HG03045 (cell line): ENCODE measurements around the gene CYLC2.

Source experiments
- ATAC-seq: cut with Tn5 transposase; IDR thresholded peaks from one replicate; pipeline ENCODE4 v1.9.1; 2021; ENCODE audit warnings: mild to moderate bottlenecking, moderate library complexity; ENCODE audit not compliant: unreplicated experiment

Gene CYLC2, protein sequence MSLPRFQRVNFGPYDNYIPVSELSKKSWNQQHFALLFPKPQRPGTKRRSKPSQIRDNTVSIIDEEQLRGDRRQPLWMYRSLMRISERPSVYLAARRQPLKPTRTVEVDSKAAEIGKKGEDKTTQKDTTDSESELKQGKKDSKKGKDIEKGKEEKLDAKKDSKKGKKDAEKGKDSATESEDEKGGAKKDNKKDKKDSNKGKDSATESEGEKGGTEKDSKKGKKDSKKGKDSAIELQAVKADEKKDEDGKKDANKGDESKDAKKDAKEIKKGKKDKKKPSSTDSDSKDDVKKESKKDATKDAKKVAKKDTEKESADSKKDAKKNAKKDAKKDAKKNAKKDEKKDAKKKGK

DNA sequence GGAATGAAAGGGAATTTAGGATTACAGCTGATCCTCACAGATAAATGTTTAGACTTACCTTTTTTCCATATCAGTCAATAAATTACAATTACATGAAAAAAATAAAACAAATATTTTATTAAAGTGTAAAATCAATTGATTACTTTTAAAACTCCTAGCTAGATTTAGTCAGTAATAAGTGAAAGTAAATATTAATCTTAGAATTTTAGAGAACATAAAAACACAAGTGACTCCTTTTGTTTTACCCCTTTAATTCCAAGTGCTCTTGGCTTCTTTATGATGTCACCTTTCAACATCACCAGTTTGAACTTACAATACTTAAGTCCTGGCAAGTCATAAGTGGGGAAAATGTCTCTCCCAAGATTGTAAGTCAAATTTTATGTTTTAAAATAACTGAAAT is at the start of gene CYLC2:
CYLC2 (plus strand) TSS at position 301 of the 400 bp plus-strand sequence; CDS start at position 349, 48 bp downstream.
- ATAC-seq = no peak

DNA sequence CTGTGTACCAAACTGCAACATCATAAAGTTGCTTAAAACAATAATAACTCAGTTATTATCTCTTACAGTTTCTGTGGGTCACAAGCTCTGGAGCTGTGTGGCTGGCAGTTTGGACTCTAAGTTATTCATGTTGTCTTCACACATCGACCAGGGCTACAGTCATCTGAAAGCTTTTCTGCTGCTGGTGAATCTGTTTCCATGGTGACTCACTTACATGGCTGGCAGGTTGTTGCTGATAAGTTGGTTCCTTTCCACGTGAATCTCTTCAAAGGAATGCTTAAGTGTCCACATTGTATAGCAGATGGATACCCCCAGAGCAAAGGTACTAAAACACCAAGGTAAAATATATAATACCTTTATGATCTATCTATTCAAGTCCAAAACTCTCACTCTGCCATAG is 44.8 kb upstream of the CYLC2 start:
- no peak for ATAC-seq

DNA sequence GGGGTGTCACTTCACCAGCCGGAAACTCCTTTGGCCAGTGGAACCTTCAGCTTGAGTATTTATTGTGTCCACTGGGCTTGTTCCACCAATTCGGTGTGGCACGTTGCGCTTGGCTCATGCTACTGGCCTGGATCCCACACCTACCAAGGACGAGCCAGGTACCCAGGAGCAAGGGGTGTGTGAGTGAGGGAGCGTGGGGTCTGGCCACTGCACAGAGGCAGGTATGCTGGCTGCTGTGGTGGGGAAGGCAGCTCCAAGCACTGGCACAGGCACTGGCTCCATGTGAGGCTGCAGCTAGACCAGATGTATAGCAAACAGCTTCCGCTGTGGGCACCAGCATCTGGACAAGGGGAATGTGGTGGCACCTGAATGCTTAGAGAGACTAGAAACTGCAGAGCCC is 28.1 kb upstream of the CYLC2 start:
- ATAC-seq = no peak

DNA sequence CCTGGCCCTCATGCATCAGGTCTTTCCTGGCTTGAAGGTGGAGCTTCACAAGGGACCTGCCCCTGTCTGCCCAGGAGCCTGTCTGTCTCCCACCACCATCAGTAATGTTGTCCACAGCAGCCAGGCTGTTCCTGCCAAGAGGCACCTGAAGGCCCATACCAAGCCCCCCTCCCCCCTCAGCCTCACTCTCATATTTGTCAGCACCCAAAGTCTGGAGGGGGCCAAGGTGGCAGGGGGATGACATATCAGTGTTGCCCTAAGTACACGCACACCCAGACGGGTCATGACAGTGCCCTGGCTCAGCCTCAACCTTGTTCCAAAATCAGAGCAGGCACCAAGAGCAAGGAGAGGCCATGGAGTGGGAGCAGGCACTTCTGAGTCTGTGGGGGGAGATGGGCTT is 27.2 kb upstream of the CYLC2 start:
- no peak for ATAC-seq

DNA sequence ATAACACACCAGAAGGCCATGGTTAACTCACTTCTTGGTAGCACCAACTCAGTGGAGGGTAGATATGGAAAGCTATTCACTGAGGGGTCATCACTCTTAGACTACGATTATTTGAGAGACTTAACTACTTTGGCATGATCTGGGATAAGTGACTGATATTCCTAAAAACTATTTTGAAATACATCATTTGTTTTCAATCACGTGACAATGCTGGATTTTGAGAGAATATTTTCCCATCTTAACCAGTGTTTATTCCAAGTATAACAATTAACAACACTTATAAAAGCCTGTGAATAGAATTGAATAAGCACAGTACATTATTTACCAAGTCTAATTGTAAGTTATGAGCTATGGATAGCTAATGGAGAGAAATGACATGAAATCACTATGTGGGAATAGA is 22.4 kb upstream of the CYLC2 start:
- no peak for ATAC-seq

DNA sequence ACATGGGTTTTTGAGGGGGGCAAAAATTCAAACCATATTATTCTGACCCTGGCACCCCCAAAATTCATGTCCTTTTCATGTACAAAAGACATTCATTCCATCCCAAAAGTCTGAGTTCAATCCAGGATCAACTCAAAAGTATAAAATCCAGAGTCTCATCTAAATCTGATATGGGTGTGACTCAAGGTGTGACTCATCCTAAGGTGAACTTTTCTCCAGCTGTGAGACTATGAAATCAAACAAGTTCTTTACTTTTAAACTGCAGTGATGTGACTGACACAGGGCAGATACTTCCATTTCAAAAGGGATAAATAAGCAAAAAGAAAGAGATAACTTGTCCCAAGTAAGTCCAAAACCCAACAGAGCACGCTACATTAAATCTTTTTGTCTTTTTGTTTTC is 20.6 kb upstream of the CYLC2 start:
- no peak for ATAC-seq

DNA sequence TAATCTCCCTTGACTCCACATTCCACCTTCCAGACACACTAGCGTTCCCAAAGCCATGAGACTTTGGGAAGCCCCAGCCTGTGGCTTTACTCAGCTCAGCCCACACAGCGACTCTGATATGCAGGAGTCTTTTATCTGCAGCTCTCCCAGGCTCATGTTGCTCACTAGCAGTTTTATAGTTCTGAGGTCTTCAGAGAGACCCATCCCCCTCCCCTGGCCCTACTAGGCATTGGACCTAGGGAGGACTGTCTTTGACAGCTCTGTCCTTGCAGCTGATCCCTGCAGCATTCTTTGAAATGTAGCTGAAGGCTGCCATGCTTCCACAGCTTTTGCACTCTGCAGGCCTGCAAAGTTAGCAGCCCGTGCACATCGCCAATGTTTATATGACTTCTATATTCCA is 19.9 kb upstream of the CYLC2 start:
- ATAC-seq = no peak

DNA sequence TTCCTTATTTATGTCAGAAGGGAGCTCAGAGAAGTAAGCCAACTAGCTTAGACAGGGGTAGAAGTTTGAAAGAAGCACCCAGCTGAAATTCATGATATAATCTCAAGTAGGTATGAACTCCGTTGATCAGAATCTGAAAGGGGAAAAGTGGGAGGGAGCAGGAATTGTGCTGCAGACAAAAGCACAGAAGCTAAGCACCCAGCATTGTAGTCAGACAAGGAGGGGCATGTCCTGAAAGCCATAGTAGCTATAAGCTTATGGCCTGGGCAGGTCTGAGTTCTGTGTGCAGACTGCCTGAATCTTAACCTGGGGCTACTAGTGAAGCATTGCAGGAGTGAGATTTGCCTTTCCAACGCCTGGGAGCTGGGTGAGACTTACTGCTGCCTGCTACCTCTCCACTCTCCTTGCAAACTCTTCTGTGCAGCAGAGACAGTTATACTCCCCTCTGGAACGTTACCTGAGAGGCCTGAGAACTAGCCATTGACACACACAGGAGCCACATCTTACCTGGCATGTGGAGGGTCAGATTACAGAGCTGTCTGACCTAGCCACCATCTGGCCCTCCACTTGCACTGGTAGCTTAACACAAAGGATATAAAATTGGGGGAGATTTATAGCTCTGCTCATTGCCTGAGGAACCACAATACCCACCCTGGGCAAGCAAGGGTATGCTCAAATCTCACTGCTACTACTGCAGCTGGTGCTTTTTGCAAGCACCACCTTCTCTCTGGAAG is 9.8 kb upstream of the CYLC2 start:
- ATAC-seq = no peak

DNA sequence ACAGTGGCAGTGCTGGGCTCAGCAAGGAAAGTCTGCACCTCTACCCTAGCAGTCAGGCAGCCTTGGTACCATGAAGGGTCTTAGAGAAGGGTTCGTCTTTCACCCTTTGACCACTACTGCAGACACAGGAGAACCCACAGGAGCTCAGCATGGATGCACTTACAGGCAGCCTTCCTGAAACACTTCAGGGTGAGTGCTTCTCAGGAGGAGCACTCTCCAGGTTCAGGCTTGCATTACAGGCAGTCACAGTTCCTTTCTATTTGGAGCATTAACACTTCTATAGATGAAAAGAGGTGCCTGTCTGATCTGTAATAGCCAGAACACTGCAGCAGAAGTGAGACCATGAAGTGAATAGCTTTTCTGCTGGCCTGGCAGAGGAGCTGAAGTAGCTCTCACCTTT is 8.7 kb upstream of the CYLC2 start:
- ATAC-seq = no peak

DNA sequence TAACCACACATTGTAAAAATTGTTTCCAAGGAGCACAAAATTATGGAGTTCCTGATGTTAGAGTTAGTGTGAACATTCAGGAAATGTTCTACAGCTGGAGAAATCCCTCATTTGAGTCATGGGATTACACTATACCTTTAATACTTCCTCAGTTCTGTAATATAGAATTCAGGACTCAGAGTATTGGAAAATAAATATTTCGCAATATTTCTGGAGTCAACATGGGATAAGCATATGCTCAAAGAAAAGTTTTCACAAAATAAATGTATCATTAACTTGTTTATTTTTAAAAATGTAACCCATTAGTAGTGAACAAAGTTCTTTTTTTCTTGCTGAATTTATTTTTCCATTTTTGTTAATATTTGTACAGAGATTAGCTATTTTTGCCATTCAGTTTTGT is 8.6 kb downstream of the CYLC2 start:
- no peak for ATAC-seq

DNA sequence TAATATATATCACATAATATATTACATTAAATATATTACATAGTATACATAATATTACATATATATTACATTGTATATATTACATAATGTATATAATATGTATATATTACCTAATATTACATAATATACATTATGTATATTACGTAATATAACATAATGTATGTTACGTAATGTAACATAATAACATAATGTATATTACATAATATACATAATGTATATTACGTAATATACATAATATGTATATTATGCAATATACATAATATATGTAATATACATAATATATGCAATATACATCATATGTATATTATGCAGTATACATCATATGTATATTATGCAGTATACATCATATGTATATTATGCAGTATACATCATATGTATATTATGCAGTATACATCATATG is 19.1 kb downstream of the CYLC2 start:
- no peak for ATAC-seq

DNA sequence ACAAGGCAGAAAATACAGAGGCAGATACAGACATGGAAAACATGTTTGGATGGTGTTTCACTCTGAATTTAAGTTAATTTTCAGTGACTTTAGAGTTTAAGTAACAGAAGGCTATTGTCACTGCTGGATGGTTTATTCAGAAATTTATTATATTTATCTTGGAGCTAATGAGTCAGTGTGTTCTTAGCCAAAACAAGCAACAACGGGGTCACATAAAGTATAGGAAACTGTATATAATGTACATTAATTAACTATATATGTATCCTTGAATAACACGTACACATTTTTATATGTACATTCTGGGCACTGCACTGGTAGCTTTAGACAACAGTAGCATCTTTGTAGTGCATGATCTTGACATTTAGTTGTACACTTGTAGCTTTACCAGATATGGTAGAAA is 30.7 kb downstream of the CYLC2 start:
- ATAC-seq = no peak

DNA sequence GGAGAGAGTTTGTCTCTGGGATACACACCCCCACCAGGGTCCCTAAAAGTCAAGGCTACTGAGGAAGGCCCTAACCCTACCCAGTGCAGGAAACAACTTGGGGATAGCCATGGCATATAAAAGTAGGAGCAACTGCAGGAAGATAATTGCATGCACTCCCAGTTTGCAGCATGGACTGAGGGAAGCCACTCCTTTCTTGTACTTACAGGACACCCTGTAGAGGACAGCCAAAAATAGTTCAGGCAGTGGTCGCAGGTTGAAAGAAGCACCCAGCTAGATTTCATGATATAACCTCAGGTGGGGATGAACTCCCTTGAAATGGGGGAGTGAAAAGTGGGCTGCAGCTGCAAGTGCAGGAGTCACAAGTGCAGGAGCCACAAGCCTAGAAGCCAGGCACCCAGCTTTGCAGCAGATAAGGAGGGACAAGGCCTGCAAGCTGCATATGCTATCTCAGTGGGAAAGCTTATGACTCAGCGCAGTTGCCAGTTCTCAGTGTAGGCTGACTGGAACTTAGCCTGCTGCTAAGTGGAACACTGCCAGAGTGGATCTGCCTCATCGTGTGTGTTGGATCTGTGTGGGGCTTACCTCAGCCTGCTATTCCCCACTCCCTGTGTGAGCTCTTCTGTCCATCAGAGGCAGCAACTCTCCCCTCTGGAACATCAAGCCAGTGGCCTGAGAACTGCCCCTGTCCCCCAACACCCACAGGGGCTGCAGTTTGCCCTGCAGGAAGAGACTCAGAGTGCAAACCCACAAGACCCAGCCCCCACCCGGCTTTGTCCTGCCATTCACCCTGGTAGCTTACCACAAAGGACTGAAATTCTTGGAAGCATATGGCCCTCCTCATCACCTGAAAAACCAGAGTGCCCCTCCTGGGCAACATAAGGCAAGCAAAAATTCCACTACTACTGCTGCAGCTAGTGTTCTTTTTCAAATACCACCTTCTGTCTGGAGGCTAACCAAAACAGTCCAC is 42.7 kb downstream of the CYLC2 start:
- no peak for ATAC-seq

DNA sequence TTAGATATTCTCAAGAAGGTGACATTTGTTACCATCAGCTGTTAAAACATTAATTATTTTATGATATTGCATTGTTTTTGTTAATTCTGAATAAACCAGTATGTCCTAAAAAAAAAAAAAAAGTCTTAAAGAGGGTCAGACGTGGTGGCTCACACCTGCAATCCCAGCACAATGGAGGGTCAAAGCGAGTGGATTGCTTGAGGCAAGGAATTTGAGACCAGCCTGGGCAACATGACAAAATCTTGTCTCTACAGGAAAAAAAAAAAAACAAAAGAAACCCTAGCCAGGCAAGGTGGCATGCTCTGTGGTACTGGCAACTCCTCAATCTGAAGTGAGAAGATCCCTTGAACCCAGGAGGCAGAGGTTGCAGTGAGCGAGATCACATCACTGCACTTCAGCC is 46.8 kb downstream of the CYLC2 start:
- no peak for ATAC-seq
